HG03378 (cell line): ENCODE results near the gene UPK1A.
"Not testable (repeated sequence)": the region's sequence is repeated elsewhere in the genome, so short reads cannot be mapped to it uniquely, and the experiment has no call there.

ENCODE experiments used
- ATAC-seq: cut with Tn5 transposase; IDR thresholded peaks from one replicate; pipeline ENCODE4 v1.9.1; 2021; ENCODE audit warnings: mild to moderate bottlenecking, moderate library complexity; ENCODE audit not compliant: unreplicated experiment

Gene UPK1A

GRCh38 chr19:35644206-35644986 is 21.9 kb upstream of the UPK1A start:
- ATAC-seq = no peak

- ATAC-seq = no peak
These were observed 21.2 kb upstream of the UPK1A start for GRCh38 chr19:35644987-35645679.

- no peak for ATAC-seq
These were observed 20.4 kb upstream of the UPK1A start for GRCh38 chr19:35645680-35646511.

DNA sequence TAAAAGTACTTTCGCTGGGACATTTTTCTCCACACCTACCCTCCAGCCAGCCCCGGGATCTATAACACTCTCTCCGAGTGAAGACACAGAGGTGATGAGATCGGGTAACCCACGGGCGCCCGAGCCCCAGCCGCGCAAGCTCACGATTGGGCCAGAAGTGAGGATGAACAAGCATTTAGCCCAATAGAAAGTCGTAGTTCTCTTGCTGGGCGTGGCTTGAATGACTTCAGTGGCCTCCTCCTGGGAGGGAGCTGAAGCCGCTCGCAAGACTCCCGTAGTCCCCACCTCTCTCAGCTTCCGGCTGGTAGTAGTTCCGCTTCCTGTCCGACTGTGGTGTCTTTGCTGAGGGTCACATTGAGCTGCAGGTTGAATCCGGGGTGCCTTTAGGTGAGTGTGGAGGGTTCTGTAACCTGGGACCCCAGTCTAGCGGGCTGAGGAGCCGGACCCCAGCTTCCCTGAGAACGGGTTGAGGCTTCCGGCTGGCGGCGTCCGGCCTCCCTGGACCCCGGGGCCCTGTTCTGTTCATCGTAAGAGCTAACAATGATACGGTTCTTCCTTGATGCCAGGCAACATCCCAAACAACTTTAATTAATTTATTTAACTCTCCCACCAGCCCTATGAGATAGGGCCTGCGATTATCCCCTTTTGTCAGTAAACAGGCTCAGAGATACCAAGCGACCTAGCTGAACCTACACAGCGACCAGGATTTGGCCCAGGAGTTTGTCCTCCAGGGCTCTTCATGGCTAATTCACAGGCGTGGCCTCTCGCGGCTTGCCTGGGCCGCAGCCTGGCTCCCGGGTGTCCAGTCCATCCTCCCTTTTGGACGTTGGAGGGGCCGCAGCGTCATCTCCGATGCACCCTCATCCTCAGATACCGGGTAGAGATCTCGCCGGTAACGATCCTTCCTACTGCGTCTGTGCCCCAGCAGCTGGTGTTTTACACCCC is 18.0 kb upstream of the UPK1A start, which contains the start of gene COX6B1:
COX6B1 (plus strand) TSS at position 307 of the 945 bp plus-strand sequence. CDS start 2,921 bp downstream, outside the sequence.
- peak; percentile 64 for ATAC-seq

DNA sequence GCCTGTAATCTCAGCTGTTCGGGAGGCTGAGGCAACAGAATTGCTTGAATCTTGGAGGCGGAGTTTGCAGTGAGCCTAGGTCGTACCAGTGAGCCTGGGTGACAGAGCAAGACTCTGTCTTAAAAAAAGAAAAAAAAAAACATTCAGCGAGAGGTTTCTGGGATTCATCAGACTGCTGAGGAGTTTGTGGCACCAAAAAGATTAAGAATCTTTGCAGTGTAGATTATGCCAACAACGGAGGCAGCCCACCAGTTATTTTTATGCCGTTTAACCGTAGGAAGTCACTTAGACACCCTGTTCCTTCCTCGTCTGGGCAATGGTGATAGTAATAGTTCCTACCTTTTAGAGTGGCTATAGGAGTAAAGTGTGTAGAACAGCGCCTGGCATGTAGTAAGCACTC is 15.7 kb upstream of the UPK1A start:
- no peak for ATAC-seq

GRCh38 chr19:35654828-35655227 is 11.5 kb upstream of the UPK1A start:
- ATAC-seq = not testable (repeated sequence)

DNA sequence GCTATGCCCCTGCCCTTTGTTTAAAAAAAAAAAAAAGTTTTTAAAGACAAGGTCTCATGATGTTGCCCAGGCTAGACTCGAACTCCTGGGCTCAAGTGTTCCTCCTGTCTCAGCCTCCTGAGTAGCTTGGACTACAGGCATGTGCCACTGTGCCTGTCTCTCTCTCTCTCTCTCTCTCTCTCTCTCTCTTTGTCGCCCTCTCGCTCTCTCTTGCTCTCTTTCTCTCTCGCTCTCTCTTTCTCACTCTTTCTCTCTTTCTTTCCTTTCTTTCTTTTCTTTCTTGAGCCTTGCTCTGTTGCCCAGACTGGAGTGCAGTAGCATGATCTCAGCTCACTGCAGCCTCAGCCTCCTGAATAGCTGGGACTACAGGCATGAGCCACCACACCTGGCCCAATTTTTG is 10.7 kb upstream of the UPK1A start:
- ATAC-seq = no peak

DNA sequence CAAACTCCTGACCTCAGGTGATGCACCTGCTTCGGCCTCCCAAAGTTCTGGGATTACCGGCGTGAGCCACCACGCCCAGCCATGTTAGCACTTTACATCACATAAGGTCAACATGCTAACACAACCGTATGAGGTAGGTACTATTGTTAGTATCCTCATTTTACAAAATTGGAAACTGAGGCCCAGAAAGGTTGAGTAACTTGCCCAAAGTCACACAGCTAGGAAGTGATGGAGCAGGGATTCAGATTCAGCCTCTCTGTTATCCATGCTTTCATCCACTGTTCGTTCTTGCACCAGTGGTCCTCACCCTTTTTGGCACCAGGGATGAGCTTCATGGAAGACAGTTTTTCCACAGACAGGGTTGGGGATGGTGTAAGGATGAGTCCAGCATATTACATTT is 9.6 kb upstream of the UPK1A start:
- no peak for ATAC-seq

GRCh38 chr19:35657904-35658700 is 8.2 kb upstream of the UPK1A start:
- no peak for ATAC-seq

- ATAC-seq = no peak
These were observed 4.3 kb upstream of the UPK1A start for GRCh38 chr19:35661995-35662340.

GRCh38 chr19:35663981-35664380 is 2.3 kb upstream of the UPK1A start:
- no peak for ATAC-seq

- ATAC-seq = no peak
These were observed 1.2 kb upstream of the UPK1A start for GRCh38 chr19:35665157-35665556.

DNA sequence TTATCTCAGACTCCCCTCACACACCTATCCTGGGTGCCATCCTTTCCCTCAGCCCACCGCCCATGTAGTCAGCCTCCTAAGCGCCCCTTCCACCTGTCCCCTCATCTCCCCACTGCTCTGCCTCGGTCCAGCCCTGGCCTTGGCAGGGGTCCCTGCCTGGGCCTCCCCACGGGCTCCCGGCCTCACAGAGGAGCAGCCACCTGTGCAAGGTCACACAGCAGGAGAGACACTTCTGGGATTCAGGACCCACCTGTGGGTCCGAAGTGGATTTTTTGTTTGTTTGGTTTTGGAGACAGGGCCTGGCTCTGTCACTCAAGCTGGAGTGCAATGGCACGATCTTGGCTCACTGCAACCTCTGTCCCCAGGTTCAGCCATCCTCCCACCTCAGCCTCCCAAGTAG is 713 bp upstream of the UPK1A start:
- no peak for ATAC-seq

DNA sequence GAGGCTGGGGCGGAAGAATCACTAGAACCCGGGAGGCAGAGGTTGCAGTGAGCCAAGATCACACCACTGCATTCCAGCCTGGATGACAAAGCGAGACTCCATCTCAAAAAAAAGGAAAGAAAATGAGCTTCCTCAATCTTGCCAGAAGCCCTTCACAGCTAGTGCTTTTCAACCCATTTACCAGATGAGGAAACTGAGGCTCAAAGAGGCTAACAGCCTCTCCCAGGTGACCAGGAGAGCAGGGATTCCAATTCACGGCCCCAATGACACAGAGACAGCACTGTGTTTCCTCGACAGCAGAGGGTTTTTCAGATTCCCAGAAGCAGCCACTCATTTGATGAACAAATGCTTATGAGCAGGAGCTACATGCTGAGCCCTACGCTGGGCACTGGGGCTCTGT is 3.2 kb downstream of the UPK1A start:
- ATAC-seq = no peak

DNA sequence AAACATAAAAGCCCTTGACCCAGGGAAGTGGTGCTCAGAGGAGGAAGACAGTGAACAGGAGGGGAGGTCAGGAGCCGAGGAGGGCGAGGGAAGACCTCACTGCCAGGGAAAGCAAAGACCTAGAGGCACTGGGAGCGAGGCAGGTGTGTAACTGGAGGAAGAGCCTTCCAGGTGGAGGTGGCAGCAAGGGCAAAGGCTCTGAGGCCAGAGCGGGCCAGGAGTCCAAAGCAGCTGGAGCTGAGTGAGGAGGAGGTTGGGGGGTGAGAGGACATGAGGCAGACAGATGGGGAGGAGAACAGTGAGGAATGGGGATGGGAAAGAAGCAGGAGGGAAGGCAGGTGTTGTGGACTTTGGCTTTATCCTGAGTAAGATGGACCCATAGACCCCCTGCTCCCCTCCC is 3.7 kb downstream of the UPK1A start:
- ATAC-seq = no peak

- no peak for ATAC-seq
These were observed 4.4 kb downstream of the UPK1A start for GRCh38 chr19:35670686-35671085.

DNA sequence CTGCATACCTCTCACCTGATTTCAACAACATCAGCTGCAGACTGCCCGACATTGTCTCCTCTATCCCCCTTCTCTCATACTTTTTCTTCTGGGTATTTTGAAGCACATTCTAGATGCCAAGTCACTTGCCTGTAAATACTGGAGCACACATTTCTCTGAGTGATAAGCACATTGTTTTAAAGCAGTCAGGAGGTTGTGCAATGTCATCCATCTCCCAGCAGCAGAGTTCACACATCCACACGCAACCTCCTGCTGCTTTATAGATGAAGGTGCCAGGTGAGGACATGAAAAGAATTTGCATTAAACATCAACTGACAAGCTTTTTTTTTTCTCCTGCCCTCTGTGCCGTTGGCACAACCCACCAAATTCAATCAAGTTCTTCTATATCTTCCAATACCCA is 5.5 kb downstream of the UPK1A start:
- ATAC-seq = no peak

- no peak for ATAC-seq
These were observed 6.9 kb downstream of the UPK1A start for GRCh38 chr19:35673121-35673804.

DNA sequence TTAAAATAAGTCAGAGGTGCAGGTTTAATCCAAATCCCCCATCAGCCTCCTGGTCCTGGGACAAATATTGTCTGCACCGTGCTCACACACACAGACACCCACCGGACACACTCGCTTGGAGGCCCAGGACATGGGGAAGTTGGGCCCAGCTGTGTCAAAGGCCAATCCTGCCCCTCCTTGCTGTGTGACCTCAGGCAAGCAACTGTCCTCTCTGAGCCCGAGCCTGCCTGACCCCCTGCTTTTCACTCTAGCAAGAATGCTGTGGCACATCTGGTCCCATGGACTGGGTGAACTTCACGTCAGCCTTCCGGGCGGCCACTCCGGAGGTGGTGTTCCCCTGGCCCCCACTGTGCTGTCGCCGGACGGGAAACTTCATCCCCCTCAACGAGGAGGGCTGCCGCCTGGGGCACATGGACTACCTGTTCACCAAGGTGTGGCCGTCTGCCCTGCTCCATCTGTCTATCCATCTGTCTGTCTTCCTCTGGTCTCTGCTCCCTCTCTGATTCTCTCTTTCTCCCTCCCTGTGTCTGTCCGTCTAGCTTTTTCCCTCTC is 9.3 kb downstream of the UPK1A start:
- no peak for ATAC-seq
